ENCODE measurements around the gene ABAT.

Gene ABAT

GRCh38 chr16:8818504-8819270 lies 144.3 kb downstream of the ABAT start:
- DNase-seq (ENCODE audit: low read depth in 2 of 2), result no peak

GRCh38 chr16:8819411-8820034 lies 145.1 kb downstream of the ABAT start:
- DNase-seq (ENCODE audit: low read depth in 2 of 2), result no peak

GRCh38 chr16:8822403-8822802 lies 148.0 kb downstream of the ABAT start:
- no peak for DNase-seq (ENCODE audit: low read depth in 2 of 2)

DNA sequence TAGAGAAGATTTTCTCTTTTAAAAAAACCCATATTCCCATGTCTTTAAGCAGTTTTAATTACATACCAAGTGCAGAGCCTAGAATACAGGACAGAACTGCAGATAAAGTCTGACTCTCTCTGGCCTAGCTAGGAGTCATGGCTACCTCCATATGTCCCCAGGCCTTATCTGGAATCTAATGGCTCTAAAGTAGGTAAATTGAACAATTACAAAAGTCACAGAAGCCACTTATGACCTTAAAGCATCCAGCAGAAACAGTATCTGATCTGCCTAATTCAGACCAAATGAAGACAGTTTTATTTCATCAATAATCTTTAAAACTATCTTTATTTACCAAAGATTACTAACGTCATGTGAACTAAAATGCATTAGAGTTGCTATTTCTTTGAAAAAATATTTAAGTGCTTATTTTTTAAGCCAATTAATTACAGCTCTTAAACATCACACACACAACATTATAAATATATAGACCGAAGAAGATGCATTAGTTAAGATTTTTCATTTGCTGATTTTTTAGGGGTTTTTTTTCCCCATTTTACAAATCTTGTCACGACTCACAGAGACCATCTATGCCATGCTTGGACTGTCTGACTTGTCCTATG lies 152.0 kb downstream of the ABAT start:
- no peak for DNase-seq (ENCODE audit: low read depth in 2 of 2)

DNA sequence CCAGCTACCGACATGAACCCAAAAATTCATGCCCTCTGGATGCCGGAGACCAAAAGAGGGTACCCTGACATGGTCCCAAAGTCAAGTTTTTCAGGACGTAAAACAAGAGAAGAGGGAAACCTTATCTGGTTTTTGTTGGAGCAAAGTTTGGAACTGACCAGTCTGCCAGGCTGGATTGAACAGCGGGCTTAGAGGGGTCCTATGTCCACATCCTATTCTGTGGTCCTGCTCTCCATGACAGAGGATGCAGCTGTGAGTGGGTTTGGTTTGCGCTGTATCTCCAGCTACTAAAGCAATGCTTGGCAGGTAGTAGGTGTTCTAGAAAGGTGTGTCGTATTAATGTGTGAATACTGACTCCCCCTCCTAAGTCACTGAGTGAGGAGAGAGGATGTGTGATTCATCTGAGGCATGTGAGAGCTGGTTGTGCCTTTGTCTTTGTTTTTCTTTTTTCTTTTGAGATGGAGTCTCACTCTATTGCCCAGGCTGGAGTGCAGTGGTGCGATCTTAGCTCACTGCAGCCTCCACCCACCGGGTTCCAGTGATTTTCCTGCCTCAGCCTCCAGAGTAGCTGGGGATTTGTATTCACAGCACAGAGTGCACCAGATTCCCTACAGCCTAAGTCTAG lies 154.2 kb downstream of the ABAT start:
- no peak for DNase-seq (ENCODE audit: low read depth in 2 of 2)

DNA sequence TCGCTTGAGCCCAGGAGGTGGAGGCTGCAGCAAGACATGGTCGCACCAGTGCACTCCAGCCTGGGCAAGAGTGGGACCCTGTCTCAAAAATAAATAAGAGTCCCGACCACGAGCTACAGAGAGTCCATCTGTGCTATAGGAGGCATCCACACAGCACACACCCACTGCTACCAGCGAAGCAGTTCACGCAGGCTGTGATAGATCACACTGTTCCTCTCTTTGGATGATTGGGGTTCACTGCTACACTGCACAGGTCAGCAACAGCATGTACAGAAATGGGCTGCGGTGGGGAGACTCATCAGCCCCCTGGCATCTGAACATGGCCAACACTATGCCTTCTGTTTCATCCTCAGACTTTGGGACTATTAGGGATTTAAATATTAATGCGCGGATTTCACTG lies 157.0 kb downstream of the ABAT start:
- no peak for DNase-seq (ENCODE audit: low read depth in 2 of 2)

DNA sequence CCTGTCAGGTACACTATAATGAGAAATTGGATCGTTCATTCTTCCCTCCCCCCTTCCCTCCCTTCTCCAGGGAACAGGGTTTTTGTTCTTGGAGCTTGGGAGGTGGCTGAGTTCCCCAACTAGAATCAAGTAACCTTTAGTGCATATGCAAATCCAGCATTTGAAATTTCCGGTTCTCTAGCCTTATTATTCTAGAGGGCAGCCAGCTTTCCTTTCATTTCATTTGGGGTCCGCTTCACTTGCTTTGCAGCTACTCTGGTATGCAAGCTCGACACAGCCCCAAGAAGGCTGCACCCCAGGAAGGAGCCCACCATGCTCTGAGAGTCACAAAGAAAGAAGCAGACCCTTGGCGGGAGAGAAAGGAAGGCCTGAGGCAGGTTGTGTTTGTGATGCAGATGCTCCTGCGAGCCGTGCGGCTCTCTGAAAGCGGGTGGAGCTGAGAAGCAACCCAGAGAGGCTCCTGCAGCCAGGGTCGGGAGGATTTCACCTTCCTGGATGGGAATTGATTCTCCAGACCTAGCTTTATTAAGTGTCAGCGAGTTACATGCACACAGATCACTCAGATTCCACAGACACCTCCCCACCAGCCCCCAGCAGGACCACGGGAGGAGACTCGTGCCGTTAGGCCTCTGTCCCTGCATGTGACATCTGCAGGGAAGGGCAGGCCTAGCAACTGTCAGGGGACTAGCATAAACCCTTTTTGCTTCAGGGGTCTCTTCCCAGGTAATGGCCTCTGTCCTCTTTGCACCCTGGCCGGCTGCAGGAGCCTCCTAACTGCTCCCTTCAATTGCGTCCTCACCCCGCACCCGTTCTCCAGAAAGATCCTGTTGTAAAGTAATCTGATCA lies 157.7 kb downstream of the ABAT start:
- no peak for DNase-seq (ENCODE audit: low read depth in 2 of 2)

GRCh38 chr16:8832717-8833105 lies 158.3 kb downstream of the ABAT start:
- no peak for DNase-seq (ENCODE audit: low read depth in 2 of 2)

Data from stimulated activated CD4-positive, alpha-beta T cell treated with anti-CD3 and anti-CD28 coated beads, Interleukin-4, amount 100 ng/mL, for 48 hours (primary cell).